Glutamatergic neuron (in vitro differentiated cells): ENCODE measurements around the gene RNF13. TPM values are rescaled to one million over a fixed set of nuclear protein-coding genes. Genes with fewer than 3 reads are reported as not detected.
"Not testable (repeated sequence)": the region's sequence is repeated elsewhere in the genome, so short reads cannot be mapped to it uniquely, and the experiment has no call there.

Source experiments
- DNase-seq: peaks from one replicate; pipeline ENCODE4 v3.0.0; 2022
- H3K27ac Mint-ChIP-seq: one replicate; pipeline ENCODE4 v1.8.0; 2020; ENCODE audit warnings: mild to moderate bottlenecking, mixed read lengths, inconsistent platforms; ENCODE audit not compliant: unreplicated experiment
- H3K27me3 Mint-ChIP-seq: one replicate; pipeline ENCODE4 v1.8.0; 2020; ENCODE audit warnings: mild to moderate bottlenecking, moderate library complexity, mixed read lengths, inconsistent platforms; ENCODE audit not compliant: unreplicated experiment
- H3K36me3 Mint-ChIP-seq: one replicate; pipeline ENCODE4 v1.8.0; 2020; ENCODE audit warnings: mild to moderate bottlenecking, mixed read lengths, inconsistent platforms; ENCODE audit not compliant: unreplicated experiment
- H3K4me1 Mint-ChIP-seq: one replicate; pipeline ENCODE4 v1.8.0; 2020; ENCODE audit warnings: mild to moderate bottlenecking, low read depth, mixed read lengths, inconsistent platforms; ENCODE audit not compliant: unreplicated experiment
- H3K4me3 Mint-ChIP-seq: one replicate; pipeline ENCODE4 v1.8.0; 2020; ENCODE audit warnings: mild to moderate bottlenecking, mixed read lengths, inconsistent platforms; ENCODE audit not compliant: unreplicated experiment
- H3K9me3 Mint-ChIP-seq: one replicate; pipeline ENCODE4 v1.8.0; 2020; ENCODE audit warnings: mild to moderate bottlenecking, moderate library complexity, mixed read lengths, inconsistent platforms; ENCODE audit not compliant: unreplicated experiment
- total RNA-seq: library from RNA; stranded (reverse); fragmentation: NEBNext Ultra II Directional; extraction: Animal tissue kit (Norgen Biotek cat#: 25700); gene quantifications from one replicate; pipeline ENCODE4 v1.2.1, GENCODE V29; 2021; ENCODE audit not compliant: unreplicated experiment
- TF ChIP-seq, protein P1 (sequence below): fragments of 200-600 bp; sonication (generic); IDR thresholded peaks from one replicate; pipeline ENCODE4 v1.5.0; 2021; ENCODE audit not compliant: partially characterized antibody, unreplicated experiment

Gene RNF13
- total RNA-seq, 1 donor from 2014 or later = 29.0 TPM

DNA sequence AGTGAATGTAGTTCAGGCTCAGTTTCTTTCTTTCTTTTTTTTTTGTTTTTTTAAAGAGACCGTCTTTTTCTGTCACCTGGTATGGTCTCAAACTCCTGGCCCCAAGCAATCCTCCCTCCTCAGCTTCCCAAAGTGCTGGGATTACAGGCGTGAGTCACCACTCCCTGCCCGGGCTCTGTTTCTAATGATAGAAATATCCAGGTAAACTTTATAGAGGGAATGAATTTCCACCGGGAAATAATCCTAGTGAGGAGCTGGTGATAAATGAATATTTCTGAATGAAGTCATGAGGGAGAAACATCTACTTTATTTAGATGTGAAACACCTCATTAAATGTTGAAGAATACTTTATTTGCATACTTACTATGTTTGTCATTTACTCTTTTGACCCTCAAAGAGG, 7.2 kb downstream of the RNF13 start:
- Mint-ChIP-seq H3K36me3 (peaks cover 10% of the 10 kb centered on the region), H3K4me3 (no peak overlapping the region), H3K9me3 (peaks cover 3% of the 10 kb centered on the region), H3K27me3 (no peaks in the 10 kb centered on the region), H3K4me1 (peaks cover 2% of the 10 kb centered on the region), H3K27ac (no peak overlapping the region)
- DNase-seq = no peak
- TF ChIP-seq, protein P1, sequence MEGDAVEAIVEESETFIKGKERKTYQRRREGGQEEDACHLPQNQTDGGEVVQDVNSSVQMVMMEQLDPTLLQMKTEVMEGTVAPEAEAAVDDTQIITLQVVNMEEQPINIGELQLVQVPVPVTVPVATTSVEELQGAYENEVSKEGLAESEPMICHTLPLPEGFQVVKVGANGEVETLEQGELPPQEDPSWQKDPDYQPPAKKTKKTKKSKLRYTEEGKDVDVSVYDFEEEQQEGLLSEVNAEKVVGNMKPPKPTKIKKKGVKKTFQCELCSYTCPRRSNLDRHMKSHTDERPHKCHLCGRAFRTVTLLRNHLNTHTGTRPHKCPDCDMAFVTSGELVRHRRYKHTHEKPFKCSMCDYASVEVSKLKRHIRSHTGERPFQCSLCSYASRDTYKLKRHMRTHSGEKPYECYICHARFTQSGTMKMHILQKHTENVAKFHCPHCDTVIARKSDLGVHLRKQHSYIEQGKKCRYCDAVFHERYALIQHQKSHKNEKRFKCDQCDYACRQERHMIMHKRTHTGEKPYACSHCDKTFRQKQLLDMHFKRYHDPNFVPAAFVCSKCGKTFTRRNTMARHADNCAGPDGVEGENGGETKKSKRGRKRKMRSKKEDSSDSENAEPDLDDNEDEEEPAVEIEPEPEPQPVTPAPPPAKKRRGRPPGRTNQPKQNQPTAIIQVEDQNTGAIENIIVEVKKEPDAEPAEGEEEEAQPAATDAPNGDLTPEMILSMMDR = no peak

DNA sequence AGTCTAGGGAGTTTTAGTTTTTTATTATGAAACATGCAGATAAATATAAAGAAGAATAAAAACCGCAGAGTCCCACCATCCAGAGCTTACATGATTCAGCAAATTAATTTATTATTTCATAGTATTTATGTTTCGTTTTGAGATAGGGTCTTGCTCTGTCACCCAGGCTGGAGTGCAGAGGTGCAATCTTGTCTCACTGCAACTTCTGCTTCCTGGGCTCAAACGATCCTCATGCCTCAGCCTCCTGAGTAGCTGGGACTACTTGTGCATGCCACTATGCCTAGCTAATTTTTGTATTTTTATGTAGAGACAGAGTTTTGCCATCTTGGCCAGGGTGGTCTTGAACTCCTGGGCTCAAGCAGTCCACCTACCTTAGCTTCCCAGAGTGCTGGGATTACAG, 13.6 kb downstream of the RNF13 start:
- TF ChIP-seq, protein P1 = no peak
- no peak overlapping the region for H3K4me3 Mint-ChIP-seq
- H3K27ac Mint-ChIP-seq = no peak overlapping the region
- peaks cover 22% of the 10 kb centered on the region for H3K36me3 Mint-ChIP-seq
- peaks cover 6% of the 10 kb centered on the region for H3K9me3 Mint-ChIP-seq
- H3K27me3 Mint-ChIP-seq = no peaks in the 10 kb centered on the region
- no peak for DNase-seq
- no peaks in the 10 kb centered on the region for H3K4me1 Mint-ChIP-seq

DNA sequence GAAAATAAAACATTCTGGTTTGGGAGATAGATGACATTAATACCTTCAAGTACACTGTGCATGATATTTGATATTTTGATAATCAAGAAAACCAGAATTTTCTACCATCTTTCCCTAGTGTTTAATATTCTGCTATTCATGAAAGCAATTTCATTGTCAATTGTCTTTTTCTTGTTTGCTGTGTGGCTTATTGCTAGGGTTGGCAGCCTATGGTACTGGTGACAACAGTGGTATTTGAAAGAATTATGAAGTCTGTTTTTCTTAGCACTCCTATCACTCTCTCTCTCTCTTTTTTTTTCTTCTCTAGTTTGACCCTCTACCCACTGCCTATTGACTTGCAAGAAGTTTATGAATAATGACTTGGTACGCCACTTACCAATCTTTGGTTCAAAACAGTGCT, 15.4 kb downstream of the RNF13 start:
- Mint-ChIP-seq H3K36me3 (peaks cover 27% of the 10 kb centered on the region), H3K9me3 (peaks cover 3% of the 10 kb centered on the region), H3K4me1 (no peaks in the 10 kb centered on the region), H3K27ac (no peak overlapping the region), H3K4me3 (no peak overlapping the region), H3K27me3 (no peaks in the 10 kb centered on the region)
- no peak for DNase-seq
- TF ChIP-seq, protein P1 = no peak

DNA sequence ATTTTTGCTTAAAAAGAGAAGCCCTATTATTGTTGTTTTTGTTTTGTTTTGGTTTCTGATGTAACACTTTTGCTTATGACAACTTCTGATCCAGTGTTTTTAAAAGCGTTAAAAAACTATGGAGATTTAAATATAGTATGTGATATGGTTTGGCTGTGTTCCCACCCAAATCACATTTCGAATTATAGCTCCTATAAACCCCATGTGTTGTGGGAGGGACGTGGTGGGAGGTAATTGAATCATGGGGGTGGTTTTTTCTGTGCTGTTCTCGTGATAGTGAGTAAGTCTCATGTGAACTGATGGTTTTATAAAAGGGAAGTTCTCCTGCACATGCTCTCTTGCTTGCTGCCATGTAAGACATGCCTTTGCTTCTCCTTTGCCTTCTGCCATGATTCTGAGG, 16.6 kb downstream of the RNF13 start:
- not testable (repeated sequence) for H3K4me3 Mint-ChIP-seq, H3K9me3 Mint-ChIP-seq

DNA sequence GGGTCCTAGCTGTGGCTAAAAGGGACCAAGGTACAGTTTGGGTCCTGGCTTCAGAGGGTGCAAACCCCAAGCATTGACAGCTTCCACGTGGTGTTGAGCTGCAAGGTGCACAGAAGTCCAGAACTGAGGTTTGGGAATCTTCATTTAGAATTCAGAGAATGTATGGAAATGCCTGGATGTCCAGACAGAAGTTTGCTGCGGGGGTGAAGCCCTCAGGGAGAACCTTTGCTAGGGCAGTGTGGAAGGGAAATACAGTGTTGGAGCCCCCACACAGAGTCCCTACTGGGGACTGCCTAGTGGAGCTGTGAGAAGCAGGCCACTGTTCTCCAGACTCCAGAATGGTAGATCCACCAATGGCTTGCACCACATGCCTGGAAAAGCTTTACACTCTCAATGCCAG, 17.9 kb downstream of the RNF13 start:
- Mint-ChIP-seq H3K4me1 (no peaks in the 10 kb centered on the region), H3K4me3 (no peak overlapping the region), H3K9me3 (peaks cover 3% of the 10 kb centered on the region), H3K27me3 (no peaks in the 10 kb centered on the region), H3K36me3 (peaks cover 41% of the 10 kb centered on the region), H3K27ac (no peak overlapping the region)
- TF ChIP-seq, protein P1 = no peak
- no peak for DNase-seq

More for the DNA sequence above, 16.6 kb downstream of the RNF13 start:
- not testable (repeated sequence) for H3K4me1 Mint-ChIP-seq, H3K27ac Mint-ChIP-seq, H3K27me3 Mint-ChIP-seq, DNase-seq
- H3K36me3 Mint-ChIP-seq = peaks cover 30% of the 10 kb centered on the region

DNA sequence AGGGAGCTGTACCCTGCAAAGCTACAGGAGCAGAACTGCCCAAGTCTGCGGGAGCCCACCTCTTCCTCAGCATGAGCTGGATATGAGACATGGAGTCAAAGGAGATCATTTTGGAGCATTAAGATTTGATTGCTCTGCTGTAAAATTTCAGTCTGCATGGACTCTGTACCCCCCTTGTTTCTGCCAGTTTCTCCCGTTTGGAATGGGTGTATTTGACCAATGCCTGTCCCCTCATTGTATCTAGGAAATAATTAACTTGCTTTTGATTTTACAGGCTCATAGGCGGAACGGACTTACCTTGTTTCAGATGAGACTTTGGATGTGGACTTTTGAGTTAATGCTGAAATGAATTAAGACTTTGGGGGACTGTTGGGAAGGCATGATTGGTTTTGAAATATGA, 18.3 kb downstream of the RNF13 start:
- Mint-ChIP-seq H3K4me3 (no peak overlapping the region), H3K27ac (no peak overlapping the region), H3K4me1 (no peaks in the 10 kb centered on the region), H3K27me3 (no peaks in the 10 kb centered on the region), H3K36me3 (peaks cover 41% of the 10 kb centered on the region), H3K9me3 (peaks cover 3% of the 10 kb centered on the region)
- no peak for DNase-seq
- TF ChIP-seq, protein P1 = no peak
